Fibroblast of mammary gland (primary cell): Measurements from ENCODE around the gene CYB5R4.

ENCODE experiments used
- DNase-seq: peaks from one replicate; pipeline ENCODE4 v3.0.0-alpha.2; 2010; ENCODE audit warnings: low read depth
- H3K4me3 ChIP-seq: 2 replicates; pipeline ENCODE4 v1.5.1; 2011; ENCODE audit warnings: low read depth, mild to moderate bottlenecking, low read length, moderate library complexity; ENCODE audit not compliant: control insufficient read depth
- TF ChIP-seq, protein P1 (sequence below): conservative IDR thresholded peaks from 2 replicates; pipeline ENCODE4 v1.5.1; 2011; ENCODE audit warnings: low read depth, low read length, inconsistent platforms; ENCODE audit not compliant: control insufficient read depth, insufficient read depth

CYB5R4 gene, protein sequence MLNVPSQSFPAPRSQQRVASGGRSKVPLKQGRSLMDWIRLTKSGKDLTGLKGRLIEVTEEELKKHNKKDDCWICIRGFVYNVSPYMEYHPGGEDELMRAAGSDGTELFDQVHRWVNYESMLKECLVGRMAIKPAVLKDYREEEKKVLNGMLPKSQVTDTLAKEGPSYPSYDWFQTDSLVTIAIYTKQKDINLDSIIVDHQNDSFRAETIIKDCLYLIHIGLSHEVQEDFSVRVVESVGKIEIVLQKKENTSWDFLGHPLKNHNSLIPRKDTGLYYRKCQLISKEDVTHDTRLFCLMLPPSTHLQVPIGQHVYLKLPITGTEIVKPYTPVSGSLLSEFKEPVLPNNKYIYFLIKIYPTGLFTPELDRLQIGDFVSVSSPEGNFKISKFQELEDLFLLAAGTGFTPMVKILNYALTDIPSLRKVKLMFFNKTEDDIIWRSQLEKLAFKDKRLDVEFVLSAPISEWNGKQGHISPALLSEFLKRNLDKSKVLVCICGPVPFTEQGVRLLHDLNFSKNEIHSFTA

DNA sequence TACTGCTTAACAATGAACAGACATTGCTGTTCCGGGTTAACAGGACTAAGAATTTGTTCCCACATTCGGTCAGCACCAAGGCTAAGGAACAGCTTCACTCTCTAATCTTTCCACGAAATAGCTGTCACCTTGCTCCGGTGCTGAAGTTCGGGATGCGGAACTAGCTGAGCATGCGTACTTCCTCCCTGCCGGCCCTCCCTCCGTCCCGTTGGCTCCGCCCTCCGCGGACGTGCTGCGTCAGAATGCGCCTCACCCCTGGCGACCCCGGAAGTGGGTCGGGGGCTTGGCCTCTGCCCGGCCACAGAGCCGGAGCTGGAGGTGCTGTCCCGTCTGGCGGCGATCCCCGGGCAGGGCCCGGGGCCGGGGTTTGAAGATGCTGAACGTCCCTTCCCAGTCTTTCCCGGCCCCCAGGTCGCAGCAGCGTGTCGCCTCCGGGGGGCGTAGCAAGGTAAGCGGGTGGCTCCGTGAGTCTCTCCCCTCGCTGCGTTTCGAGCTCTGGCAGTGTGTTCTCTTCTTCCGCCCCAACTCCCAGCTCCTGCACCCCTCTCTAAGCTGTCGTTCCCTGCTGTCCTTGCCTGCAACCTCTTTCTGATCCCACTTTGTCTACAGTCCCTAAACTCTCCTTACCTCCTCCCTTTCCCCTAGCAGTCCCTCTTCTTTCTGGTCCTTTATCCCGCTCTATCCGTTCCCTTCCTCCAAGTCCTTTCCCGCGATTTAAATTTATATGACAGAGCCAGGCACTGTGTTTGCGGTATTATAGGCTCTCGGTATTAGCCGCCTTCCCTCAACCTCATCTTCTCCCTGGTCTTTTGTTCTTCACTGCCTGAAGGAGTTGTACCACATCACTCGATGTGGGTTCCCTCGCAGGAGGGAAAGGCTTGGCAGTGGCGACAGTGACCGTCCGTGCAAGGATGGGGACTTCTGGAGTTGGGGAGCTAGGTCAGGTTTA lies at the start of gene CYB5R4:
Gene CYB5R4 (plus strand): TSS at position 280 of the 949 bp plus-strand sequence. CDS start 94 bp downstream, at position 374.
- peak within 1 kb of the TSS; percentile 94 for H3K4me3 ChIP-seq
- TF ChIP-seq, protein P1, sequence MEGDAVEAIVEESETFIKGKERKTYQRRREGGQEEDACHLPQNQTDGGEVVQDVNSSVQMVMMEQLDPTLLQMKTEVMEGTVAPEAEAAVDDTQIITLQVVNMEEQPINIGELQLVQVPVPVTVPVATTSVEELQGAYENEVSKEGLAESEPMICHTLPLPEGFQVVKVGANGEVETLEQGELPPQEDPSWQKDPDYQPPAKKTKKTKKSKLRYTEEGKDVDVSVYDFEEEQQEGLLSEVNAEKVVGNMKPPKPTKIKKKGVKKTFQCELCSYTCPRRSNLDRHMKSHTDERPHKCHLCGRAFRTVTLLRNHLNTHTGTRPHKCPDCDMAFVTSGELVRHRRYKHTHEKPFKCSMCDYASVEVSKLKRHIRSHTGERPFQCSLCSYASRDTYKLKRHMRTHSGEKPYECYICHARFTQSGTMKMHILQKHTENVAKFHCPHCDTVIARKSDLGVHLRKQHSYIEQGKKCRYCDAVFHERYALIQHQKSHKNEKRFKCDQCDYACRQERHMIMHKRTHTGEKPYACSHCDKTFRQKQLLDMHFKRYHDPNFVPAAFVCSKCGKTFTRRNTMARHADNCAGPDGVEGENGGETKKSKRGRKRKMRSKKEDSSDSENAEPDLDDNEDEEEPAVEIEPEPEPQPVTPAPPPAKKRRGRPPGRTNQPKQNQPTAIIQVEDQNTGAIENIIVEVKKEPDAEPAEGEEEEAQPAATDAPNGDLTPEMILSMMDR = peak; percentile 38
- peak; percentile 95 for DNase-seq

DNA sequence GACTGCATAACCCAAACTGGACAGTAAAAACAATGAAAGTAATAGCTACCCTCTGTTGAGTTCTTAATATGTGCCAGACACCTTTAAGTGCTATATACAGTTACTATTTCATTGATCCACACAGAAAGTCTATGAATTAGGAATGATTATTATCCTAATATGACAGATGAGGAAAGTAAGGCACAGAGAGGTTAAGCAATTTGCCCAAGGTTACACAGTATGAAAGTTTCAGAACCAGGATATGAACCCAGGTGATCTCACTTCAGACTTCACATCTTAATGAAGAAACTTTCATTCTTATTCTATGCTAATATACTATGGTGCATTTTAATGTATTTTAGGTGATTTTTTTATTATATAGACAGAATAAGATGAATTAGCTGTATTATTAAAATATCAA lies 46.9 kb upstream of the CYB5R4 start:
- TF ChIP-seq, protein P1 = no peak
- no peak for DNase-seq
- H3K4me3 ChIP-seq = no peak overlapping the region

DNA sequence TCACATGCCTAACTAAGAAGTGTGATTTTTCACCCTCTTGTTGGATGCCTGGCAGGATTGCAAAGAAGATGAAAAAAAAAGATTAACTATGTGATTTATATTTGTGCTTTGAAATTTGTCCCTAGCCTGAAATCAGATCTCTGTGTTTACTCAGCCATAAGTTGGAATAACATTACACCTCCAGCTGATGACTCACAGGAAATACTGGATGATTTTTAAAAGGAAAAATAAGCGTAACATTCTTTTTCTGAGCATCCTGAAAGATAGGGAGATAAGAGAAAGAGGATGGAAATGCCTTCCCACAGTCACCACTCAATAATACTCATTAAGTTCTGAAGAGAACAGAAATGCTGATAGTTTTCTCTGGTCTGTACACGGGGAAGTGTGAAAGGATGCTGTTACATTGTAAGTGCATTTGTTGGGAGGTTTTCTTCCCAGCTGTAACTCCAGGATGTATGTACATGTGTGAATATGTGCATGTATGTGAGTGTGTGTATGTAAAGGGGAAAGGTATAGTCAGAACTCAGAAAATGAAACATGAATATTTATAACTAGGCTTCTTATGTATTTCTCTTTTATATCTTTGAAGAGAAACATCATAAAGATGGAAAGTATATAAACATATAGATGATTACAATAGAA lies 43.7 kb upstream of the CYB5R4 start:
- no peak overlapping the region for H3K4me3 ChIP-seq
- DNase-seq = no peak
- TF ChIP-seq, protein P1 = no peak

DNA sequence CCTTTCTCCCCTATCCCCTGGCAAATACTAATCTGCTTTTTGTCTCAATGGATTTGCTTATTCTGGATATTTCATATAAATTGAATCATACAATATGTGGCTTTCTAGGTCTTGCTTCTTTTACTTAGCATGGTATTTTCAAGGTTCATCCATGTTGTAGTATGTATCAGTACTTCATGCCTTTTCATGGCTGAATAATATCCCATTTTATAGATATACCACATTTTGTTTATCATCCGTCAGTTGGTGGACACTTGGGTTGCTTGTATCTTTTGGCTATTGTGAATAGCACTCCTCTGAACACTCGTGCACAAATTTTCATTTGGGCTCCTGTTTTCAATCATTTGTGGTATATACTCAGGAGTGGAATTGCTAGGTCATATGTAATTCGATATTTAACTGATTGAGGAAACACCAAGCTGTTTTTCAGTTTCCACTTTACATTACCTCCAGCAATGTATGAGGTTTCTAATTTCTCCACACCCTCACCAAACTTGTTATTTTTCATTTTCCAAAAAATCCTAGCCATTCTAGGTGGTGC lies 36.8 kb upstream of the CYB5R4 start:
- TF ChIP-seq, protein P1 = no peak
- H3K4me3 ChIP-seq = no peak overlapping the region
- DNase-seq = no peak

DNA sequence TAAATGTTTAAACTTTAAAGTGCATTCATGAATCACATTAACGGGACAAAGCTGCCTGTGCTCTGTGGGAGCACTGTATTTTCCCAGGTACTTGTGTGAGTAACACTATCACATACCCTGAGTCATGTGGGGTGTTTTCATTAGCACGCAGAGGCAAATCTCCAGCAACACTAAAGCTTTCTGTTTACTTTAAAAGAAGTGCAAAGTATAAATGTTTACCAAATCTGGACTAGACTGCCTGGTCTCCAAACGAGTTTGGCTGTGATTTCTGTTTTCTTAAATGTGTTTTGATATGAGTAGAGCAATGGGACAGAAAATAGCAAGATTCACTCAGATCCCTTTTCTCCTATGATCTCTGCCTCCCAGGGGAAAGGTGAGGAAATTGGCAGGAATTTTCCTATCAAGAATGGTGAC lies 35.1 kb upstream of the CYB5R4 start:
- peak; percentile 6 for DNase-seq
- no peak overlapping the region for H3K4me3 ChIP-seq
- TF ChIP-seq, protein P1 = no peak

DNA sequence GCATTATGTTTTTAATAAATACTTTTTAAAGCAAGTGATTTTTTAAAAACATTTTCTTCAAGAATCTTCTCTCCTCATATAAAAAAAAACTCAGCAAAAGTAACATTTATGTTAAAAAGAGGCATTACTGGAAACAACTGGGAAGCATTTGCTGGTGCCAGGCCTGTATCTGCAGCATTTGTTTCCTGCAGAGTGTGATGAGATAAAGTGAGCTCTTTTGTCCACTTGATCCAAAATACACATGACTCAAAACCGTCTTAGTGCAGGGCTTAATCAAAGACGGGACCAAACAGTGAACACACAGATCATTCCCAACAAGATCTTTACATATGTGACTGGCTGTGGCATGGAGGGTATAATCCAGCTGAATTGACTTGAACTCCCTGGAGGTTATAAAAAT lies 34.7 kb upstream of the CYB5R4 start:
- TF ChIP-seq, protein P1 = no peak
- H3K4me3 ChIP-seq = no peak overlapping the region
- DNase-seq = no peak
